ENCODE results near the gene LAPTM4A. TPM values are rescaled to one million over a fixed set of nuclear protein-coding genes. Genes with fewer than 3 reads are reported as not detected.

The LAPTM4A gene
- polyA plus RNA-seq, 1 donor (not counting 4 experiments of a cell fraction or from before 2014, with no cell fraction given) = 509 TPM

DNA sequence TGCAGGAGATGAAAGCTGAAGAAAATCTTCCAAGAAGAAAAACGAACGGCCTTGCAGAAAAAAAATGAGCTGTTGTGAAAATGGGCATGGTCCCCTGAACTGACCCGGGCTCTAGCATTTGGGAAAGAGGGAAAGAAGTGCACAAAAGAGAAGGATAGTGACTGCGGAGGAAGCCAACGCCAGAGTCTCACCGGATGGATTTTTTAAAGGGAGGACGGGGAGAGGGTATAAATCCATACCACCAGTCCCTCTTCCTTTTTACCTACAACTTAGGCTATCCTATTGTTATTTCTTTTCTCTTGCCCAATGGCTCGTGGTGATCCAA, 62.1 kb downstream of the LAPTM4A start:
- Histone ChIP-seq H2AFZ (ENCODE audit: control insufficient read depth, low read length) (peak overlapping the region; percentile 98), H3K79me2 (ENCODE audit: control insufficient read depth, insufficient read depth, low read length) (peaks cover 8% of the 10 kb centered on the region), H3K9me1 (ENCODE audit: control insufficient read depth, extremely low read depth, insufficient read depth, low read length) (no peaks in the 10 kb centered on the region), H4K20me1 (ENCODE audit: control insufficient read depth, extremely low read depth, insufficient read depth, low read length) (no peaks in the 10 kb centered on the region), H3K4me1 (ENCODE audit: control insufficient read depth, extremely low read depth, insufficient read depth, low read length) (peaks cover 15% of the 10 kb centered on the region), H3K4me2 (ENCODE audit: control insufficient read depth, extremely low read depth, insufficient read depth, low read depth, low read length) (peak overlapping the region; percentile 89), H3K9me3 (ENCODE audit: control insufficient read depth, low read depth, low read length) (no peaks in the 10 kb centered on the region), H3K36me3 (ENCODE audit: control insufficient read depth in 2 of 2, extremely low read depth in 1 of 2, insufficient read depth in 2 of 2, low read length in 2 of 2) (no peaks in the 10 kb centered on the region), H3K27ac (ENCODE audit: control insufficient read depth, insufficient read depth, low read length) (peak overlapping the region; percentile 30), H3K4me3 (ENCODE audit: control insufficient read depth in 2 of 3, extremely low read depth in 1 of 3, insufficient read depth in 2 of 3, low read depth in 1 of 3, low read length in 3 of 3) (peak overlapping the region; percentile 57 to 90 (median 88)), H3K9ac (ENCODE audit: control insufficient read depth, extremely low read depth, insufficient read depth, low read length) (peak overlapping the region; percentile 67), H3K27me3 (ENCODE audit: control insufficient read depth, extremely low read depth, insufficient read depth, low read length) (no peaks in the 10 kb centered on the region)
- dilution Hi-C loops (cut with MboI; ENCODE audit: extremely low pct_ligation_motif_present, low sequenced_read_pairs) = no loop called here
- DNase-seq (ENCODE audit: low read depth, low spot score) (no peak), FAIRE-seq (no peak)
- TF ChIP-seq, protein P1, sequence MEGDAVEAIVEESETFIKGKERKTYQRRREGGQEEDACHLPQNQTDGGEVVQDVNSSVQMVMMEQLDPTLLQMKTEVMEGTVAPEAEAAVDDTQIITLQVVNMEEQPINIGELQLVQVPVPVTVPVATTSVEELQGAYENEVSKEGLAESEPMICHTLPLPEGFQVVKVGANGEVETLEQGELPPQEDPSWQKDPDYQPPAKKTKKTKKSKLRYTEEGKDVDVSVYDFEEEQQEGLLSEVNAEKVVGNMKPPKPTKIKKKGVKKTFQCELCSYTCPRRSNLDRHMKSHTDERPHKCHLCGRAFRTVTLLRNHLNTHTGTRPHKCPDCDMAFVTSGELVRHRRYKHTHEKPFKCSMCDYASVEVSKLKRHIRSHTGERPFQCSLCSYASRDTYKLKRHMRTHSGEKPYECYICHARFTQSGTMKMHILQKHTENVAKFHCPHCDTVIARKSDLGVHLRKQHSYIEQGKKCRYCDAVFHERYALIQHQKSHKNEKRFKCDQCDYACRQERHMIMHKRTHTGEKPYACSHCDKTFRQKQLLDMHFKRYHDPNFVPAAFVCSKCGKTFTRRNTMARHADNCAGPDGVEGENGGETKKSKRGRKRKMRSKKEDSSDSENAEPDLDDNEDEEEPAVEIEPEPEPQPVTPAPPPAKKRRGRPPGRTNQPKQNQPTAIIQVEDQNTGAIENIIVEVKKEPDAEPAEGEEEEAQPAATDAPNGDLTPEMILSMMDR (optimal IDR thresholded peaks at IDR 0.05 in 1 of 3, IDR thresholded peaks at IDR 0.05 in 1 of 3, conservative IDR thresholded peaks at IDR 0.05 in 1 of 3; ENCODE audit: extremely low read depth in 1 of 3, insufficient read depth in 2 of 3, low read length in 3 of 3) = no peak
- no peak for TF ChIP-seq EZH2 (IDR thresholded peaks at IDR 0.05; ENCODE audit: low read length)

DNA sequence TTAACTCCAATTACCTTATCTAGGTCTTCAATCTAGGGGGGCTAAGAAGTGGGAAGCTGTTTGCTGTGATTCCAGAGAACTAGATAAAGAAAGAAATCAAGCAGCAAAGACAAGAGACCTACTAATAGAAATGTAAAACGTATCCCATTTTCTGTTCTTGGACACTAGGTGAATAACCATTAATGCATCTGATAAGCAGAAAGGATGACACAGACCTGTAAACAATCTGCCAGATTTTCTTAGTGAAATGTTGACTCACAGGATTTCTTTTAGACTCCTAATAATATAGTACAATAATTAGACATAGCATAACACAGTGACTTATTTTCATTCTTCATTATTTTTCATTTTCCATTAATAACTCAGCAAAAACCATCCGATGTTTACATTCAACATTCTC, 62.8 kb downstream of the LAPTM4A start:
- dilution Hi-C loops (cut with MboI; ENCODE audit: extremely low pct_ligation_motif_present, low sequenced_read_pairs) = no loop called here
- FAIRE-seq = no peak
- no peak for DNase-seq (ENCODE audit: low read depth, low spot score)
- Histone ChIP-seq H2AFZ (ENCODE audit: control insufficient read depth, low read length) (no peak overlapping the region), H3K27ac (ENCODE audit: control insufficient read depth, insufficient read depth, low read length) (no peak overlapping the region), H4K20me1 (ENCODE audit: control insufficient read depth, extremely low read depth, insufficient read depth, low read length) (no peaks in the 10 kb centered on the region), H3K4me3 (ENCODE audit: control insufficient read depth in 2 of 3, extremely low read depth in 1 of 3, insufficient read depth in 2 of 3, low read depth in 1 of 3, low read length in 3 of 3) (peak overlapping the region in 1 of 3 experiments; percentile 90), H3K9me1 (ENCODE audit: control insufficient read depth, extremely low read depth, insufficient read depth, low read length) (no peaks in the 10 kb centered on the region), H3K36me3 (ENCODE audit: control insufficient read depth in 2 of 2, extremely low read depth in 1 of 2, insufficient read depth in 2 of 2, low read length in 2 of 2) (no peaks in the 10 kb centered on the region), H3K4me2 (ENCODE audit: control insufficient read depth, extremely low read depth, insufficient read depth, low read depth, low read length) (peak overlapping the region; percentile 89), H3K9me3 (ENCODE audit: control insufficient read depth, low read depth, low read length) (no peaks in the 10 kb centered on the region), H3K27me3 (ENCODE audit: control insufficient read depth, extremely low read depth, insufficient read depth, low read length) (no peaks in the 10 kb centered on the region), H3K4me1 (ENCODE audit: control insufficient read depth, extremely low read depth, insufficient read depth, low read length) (peaks cover 15% of the 10 kb centered on the region), H3K79me2 (ENCODE audit: control insufficient read depth, insufficient read depth, low read length) (peaks cover 8% of the 10 kb centered on the region), H3K9ac (ENCODE audit: control insufficient read depth, extremely low read depth, insufficient read depth, low read length) (no peak overlapping the region)
- no peak for TF ChIP-seq EZH2 (IDR thresholded peaks at IDR 0.05; ENCODE audit: low read length)

DNA sequence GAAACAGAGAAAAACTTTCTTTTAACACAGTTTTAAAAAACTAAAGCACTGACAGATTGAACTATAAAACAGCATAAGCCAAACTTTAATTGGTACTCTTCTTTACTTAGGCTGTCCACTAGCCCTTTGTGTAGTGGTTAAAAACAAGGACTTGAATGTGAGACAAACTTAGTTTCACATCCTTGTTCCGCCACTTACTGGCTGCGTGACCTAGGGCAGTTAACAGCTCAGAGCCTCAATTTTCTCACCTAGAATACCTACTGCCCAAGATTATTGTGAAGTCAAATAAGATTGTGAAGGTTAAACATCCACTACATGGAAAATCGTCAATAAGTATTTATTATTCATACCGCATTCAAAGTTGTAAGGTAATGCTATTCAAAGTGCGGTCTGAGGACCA, 63.5 kb downstream of the LAPTM4A start:
- Histone ChIP-seq H3K27ac (ENCODE audit: control insufficient read depth, insufficient read depth, low read length) (no peak overlapping the region), H3K4me1 (ENCODE audit: control insufficient read depth, extremely low read depth, insufficient read depth, low read length) (peaks cover 15% of the 10 kb centered on the region), H3K9me3 (ENCODE audit: control insufficient read depth, low read depth, low read length) (no peaks in the 10 kb centered on the region), H3K36me3 (ENCODE audit: control insufficient read depth in 2 of 2, extremely low read depth in 1 of 2, insufficient read depth in 2 of 2, low read length in 2 of 2) (no peaks in the 10 kb centered on the region), H3K27me3 (ENCODE audit: control insufficient read depth, extremely low read depth, insufficient read depth, low read length) (no peaks in the 10 kb centered on the region), H3K4me3 (ENCODE audit: control insufficient read depth in 2 of 3, extremely low read depth in 1 of 3, insufficient read depth in 2 of 3, low read depth in 1 of 3, low read length in 3 of 3) (no peak overlapping the region), H3K4me2 (ENCODE audit: control insufficient read depth, extremely low read depth, insufficient read depth, low read depth, low read length) (no peak overlapping the region), H3K9ac (ENCODE audit: control insufficient read depth, extremely low read depth, insufficient read depth, low read length) (no peak overlapping the region), H3K9me1 (ENCODE audit: control insufficient read depth, extremely low read depth, insufficient read depth, low read length) (no peaks in the 10 kb centered on the region), H3K79me2 (ENCODE audit: control insufficient read depth, insufficient read depth, low read length) (peaks cover 8% of the 10 kb centered on the region), H2AFZ (ENCODE audit: control insufficient read depth, low read length) (no peak overlapping the region), H4K20me1 (ENCODE audit: control insufficient read depth, extremely low read depth, insufficient read depth, low read length) (no peaks in the 10 kb centered on the region)
- no peak for FAIRE-seq
- no peak for DNase-seq (ENCODE audit: low read depth, low spot score)
- TF ChIP-seq EZH2 (IDR thresholded peaks at IDR 0.05; ENCODE audit: low read length) = no peak
- dilution Hi-C loops (cut with MboI; ENCODE audit: extremely low pct_ligation_motif_present, low sequenced_read_pairs) = no loop called here

Other genes starting within 250 kb of the LAPTM4A start
- 3.7 to 7.6 TPM (median 4.8 TPM) in 3 replicates for gene TTC32, start 149.6 kb downstream of the LAPTM4A start, polyA plus RNA-seq
- 4.7 to 8.8 TPM (median 5.4 TPM) in 3 replicates for gene WDR35, start 61.5 kb downstream of the LAPTM4A start, polyA plus RNA-seq
- 0.81 to 2.4 TPM (median 1.4 TPM) in 3 replicates for gene MATN3, start 39.0 kb downstream of the LAPTM4A start, polyA plus RNA-seq
- 696 to 1,073 TPM (median 1,057 TPM) in 3 replicates for gene SDC1, start 173.5 kb upstream of the LAPTM4A start, polyA plus RNA-seq

Measured in keratinocyte (primary cell).